Astrocyte (in vitro differentiated cells and primary cell): ENCODE data around the gene NPLOC4. TPM values are rescaled to one million over a fixed set of nuclear protein-coding genes. Genes with fewer than 3 reads are reported as not detected.

Experiments used
- DNase-seq: peaks from one replicate; pipeline ENCODE4 v3.0.0-alpha.2; 2010; ENCODE audit warnings: low read depth
- FAIRE-seq: peaks from 2 replicates; lab custom pipeline; 2011; peaks lifted over from hg19 to GRCh38; lab: Jason Lieb, UNC
- H2AFZ ChIP-seq: 2 replicates; pipeline ENCODE4 v1.6.0; 2012; ENCODE audit warnings: low read depth, low read length, inconsistent platforms
- H3K27ac ChIP-seq: 2 replicates; pipeline ENCODE4 v1.5.1; 2011; ENCODE audit warnings: low read depth, low read length, inconsistent platforms
- H3K27me3 ChIP-seq: 2 replicates; pipeline ENCODE4 v1.6.0; 2011; ENCODE audit warnings: low read length, inconsistent platforms; ENCODE audit not compliant: insufficient read depth
- H3K36me3 ChIP-seq: 2 replicates; pipeline ENCODE4 v1.5.1; 2011; ENCODE audit warnings: low read length, inconsistent platforms; ENCODE audit not compliant: insufficient read depth
- H3K4me1 ChIP-seq: 2 replicates; pipeline ENCODE4 v1.5.1; 2011; ENCODE audit warnings: low read length, inconsistent platforms; ENCODE audit not compliant: insufficient read depth
- H3K4me2 ChIP-seq: 2 replicates; pipeline ENCODE4 v1.6.0; 2012; ENCODE audit warnings: low read length, inconsistent platforms
- H3K4me3 ChIP-seq: 2 replicates; pipeline ENCODE4 v1.5.1; 2011; ENCODE audit warnings: low read depth, mild to moderate bottlenecking, low read length, inconsistent platforms; ENCODE audit not compliant: insufficient read depth
- H3K79me2 ChIP-seq: 2 replicates; pipeline ENCODE4 v1.6.0; 2012; ENCODE audit warnings: mild to moderate bottlenecking, low read length, inconsistent platforms; ENCODE audit not compliant: insufficient read depth
- H3K9ac ChIP-seq: 2 replicates; pipeline ENCODE4 v1.6.0; 2012; ENCODE audit warnings: mild to moderate bottlenecking, low read length, inconsistent platforms
- H3K9me3 ChIP-seq: 2 replicates; pipeline ENCODE4 v1.5.1; 2012; ENCODE audit warnings: low read depth, mild to moderate bottlenecking, low read length, inconsistent platforms; ENCODE audit not compliant: insufficient read depth
- H4K20me1 ChIP-seq: 2 replicates; pipeline ENCODE4 v1.6.0; 2012; ENCODE audit warnings: low read length, inconsistent platforms; ENCODE audit not compliant: insufficient read depth
- H3K27ac Mint-ChIP-seq: one replicate; pipeline ENCODE4 v1.8.0; 2021; ENCODE audit warnings: mild to moderate bottlenecking, mixed read lengths; ENCODE audit not compliant: unreplicated experiment
- H3K27me3 Mint-ChIP-seq: one replicate; pipeline ENCODE4 v1.8.0; 2021; ENCODE audit warnings: low read depth, mixed read lengths; ENCODE audit not compliant: unreplicated experiment
- H3K36me3 Mint-ChIP-seq: one replicate; pipeline ENCODE4 v1.8.0; 2021; ENCODE audit warnings: low read depth, mixed read lengths; ENCODE audit not compliant: unreplicated experiment
- H3K4me1 Mint-ChIP-seq: one replicate; pipeline ENCODE4 v1.8.0; 2021; ENCODE audit warnings: low read depth, mixed read lengths; ENCODE audit not compliant: unreplicated experiment
- H3K4me3 Mint-ChIP-seq: one replicate; pipeline ENCODE4 v1.8.0; 2021; ENCODE audit warnings: mild to moderate bottlenecking, moderate library complexity, mixed read lengths; ENCODE audit not compliant: unreplicated experiment
- H3K9me3 Mint-ChIP-seq: one replicate; pipeline ENCODE4 v1.8.0; 2021; ENCODE audit warnings: mild to moderate bottlenecking, mixed read lengths; ENCODE audit not compliant: unreplicated experiment
- CTCF ChIP-seq: IDR thresholded peaks from 2 replicates; pipeline ENCODE4 v1.5.1; 2011; ENCODE audit warnings: low read depth, mild to moderate bottlenecking, inconsistent platforms, low read length, moderate library complexity; ENCODE audit not compliant: insufficient read depth
- EZH2 ChIP-seq: IDR thresholded peaks from 2 replicates; pipeline ENCODE4 v1.6.1; 2012; ENCODE audit warnings: mild to moderate bottlenecking, low read length, inconsistent platforms; ENCODE audit not compliant: insufficient read depth
- total RNA-seq: library from RNA; stranded (reverse); gene quantifications from 2 replicates; pipeline ENCODE4 v1.2.1, GENCODE V29; 2021

Gene NPLOC4
- total RNA-seq, 1 donor from 2014 or later: 125 TPM

DNA sequence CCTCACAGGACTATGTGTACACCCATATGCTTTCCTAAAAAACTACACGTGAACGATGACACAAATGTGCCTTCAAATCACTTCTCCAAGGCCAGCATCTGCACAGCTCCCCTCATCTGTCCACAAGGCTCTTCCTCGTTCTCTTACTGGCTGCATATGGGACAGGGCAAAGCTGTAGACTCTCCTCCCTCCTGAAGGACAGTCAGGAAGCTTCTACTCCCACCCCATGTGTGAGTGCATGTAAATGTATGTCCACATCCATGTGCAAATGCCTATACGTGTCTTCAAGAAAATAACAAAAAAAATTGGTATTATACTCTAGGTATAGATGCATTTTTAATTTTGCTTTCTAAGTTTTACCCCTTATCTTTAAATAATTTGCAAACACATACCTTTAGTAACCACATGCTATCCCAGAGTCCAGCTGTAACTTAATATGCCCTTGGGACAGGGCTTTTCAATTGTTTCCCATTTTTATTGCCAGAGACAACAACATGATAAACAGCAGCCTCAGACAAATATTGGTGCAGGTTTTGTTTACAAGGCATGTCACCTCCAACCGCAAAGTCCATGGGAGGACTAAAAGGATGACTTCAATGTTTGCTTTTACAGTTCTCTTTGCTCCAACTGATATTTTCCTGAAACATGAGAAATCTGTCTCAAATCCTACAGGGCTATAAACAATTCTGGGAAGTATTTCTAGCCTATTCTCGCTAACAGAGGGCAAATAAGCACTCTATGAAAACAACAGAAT lies 53.1 kb downstream of the NPLOC4 start:
- peaks cover 36% of the 10 kb centered on the region for H4K20me1 ChIP-seq
- no peak overlapping the region for H2AFZ ChIP-seq
- H3K36me3 ChIP-seq: peaks cover 40% of the 10 kb centered on the region
- peak overlapping the region; percentile 29 for H3K4me3 Mint-ChIP-seq
- TF ChIP-seq EZH2: no peak
- TF ChIP-seq CTCF: no peak
- peaks cover 38% of the 10 kb centered on the region for H3K4me1 Mint-ChIP-seq
- H3K9me3 ChIP-seq: no peaks in the 10 kb centered on the region
- H3K9me3 Mint-ChIP-seq: no peaks in the 10 kb centered on the region
- DNase-seq (no peak), FAIRE-seq (no peak)
- peak overlapping the region; percentile 36 for H3K9ac ChIP-seq
- no peaks in the 10 kb centered on the region for H3K27me3 Mint-ChIP-seq
- peak overlapping the region; percentile 81 for H3K27ac Mint-ChIP-seq
- H3K4me2 ChIP-seq: no peak overlapping the region
- H3K27ac ChIP-seq: no peak overlapping the region
- H3K4me1 ChIP-seq: peaks cover 34% of the 10 kb centered on the region
- no peak overlapping the region for H3K4me3 ChIP-seq
- H3K36me3 Mint-ChIP-seq: peaks cover 42% of the 10 kb centered on the region
- peaks cover 28% of the 10 kb centered on the region for H3K79me2 ChIP-seq
- no peaks in the 10 kb centered on the region for H3K27me3 ChIP-seq

DNA sequence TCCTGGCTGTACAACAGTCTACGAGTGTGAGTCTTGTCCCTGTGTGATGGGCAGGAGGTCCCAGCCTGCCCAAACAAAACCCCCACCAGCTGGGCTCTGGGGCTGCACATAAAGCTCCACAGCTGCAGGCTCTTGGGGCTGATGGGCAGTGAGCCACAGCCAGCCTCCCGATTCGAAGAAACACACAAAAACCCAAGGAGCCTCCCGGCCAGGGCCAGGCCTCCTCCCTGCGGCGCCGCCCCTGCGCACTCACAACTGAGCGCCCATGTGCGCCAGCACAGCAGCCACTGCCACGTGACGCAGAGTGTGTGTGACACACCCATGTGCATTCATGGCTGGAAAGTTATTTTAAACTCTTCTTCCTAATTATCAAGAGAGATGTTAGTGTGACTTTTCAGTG lies 54.2 kb downstream of the NPLOC4 start:
- Histone ChIP-seq H3K9ac (peak overlapping the region; percentile 6), H4K20me1 (peaks cover 36% of the 10 kb centered on the region), H3K9me3 (no peaks in the 10 kb centered on the region), H3K4me2 (peak overlapping the region; percentile 58), H2AFZ (no peak overlapping the region), H3K27me3 (no peaks in the 10 kb centered on the region), H3K4me3 (no peak overlapping the region), H3K79me2 (peaks cover 36% of the 10 kb centered on the region), H3K4me1 (peaks cover 42% of the 10 kb centered on the region), H3K36me3 (peaks cover 31% of the 10 kb centered on the region), H3K27ac (peak overlapping the region; percentile 65)
- H3K27ac Mint-ChIP-seq: peak overlapping the region; percentile 94
- no peaks in the 10 kb centered on the region for H3K27me3 Mint-ChIP-seq
- peaks cover 42% of the 10 kb centered on the region for H3K36me3 Mint-ChIP-seq
- TF ChIP-seq EZH2 (no peak), CTCF (no peak)
- no peak for DNase-seq
- peaks cover 47% of the 10 kb centered on the region for H3K4me1 Mint-ChIP-seq
- peaks cover 2% of the 10 kb centered on the region for H3K9me3 Mint-ChIP-seq
- no peak overlapping the region for H3K4me3 Mint-ChIP-seq
- FAIRE-seq: no peak

DNA sequence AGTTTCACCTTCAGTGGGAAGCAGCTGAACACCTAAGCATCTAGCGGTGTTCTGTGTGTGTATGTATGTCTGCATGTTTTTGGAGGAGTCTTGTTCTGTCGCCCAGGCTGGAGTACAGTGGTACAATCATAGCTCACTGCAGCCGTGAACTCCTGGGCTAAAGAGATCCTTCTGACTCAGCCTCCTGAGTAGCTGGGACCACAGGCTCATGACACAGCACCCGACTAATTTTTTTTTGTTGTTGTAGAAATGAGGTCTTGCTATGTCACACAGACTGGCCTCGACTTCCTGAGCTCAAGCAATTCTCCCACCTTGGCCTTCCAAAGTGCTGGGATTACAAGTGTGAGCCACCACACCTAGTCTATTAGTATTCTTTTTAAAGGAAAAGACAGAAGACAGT lies 54.6 kb downstream of the NPLOC4 start:
- peak overlapping the region; percentile 23 for H3K4me3 Mint-ChIP-seq
- Histone ChIP-seq H3K4me1 (peaks cover 47% of the 10 kb centered on the region), H4K20me1 (peaks cover 36% of the 10 kb centered on the region), H3K4me3 (no peak overlapping the region), H3K9me3 (no peaks in the 10 kb centered on the region), H3K27ac (peak overlapping the region; percentile 65), H3K27me3 (no peaks in the 10 kb centered on the region), H3K36me3 (peaks cover 31% of the 10 kb centered on the region), H3K79me2 (peaks cover 36% of the 10 kb centered on the region), H2AFZ (no peak overlapping the region), H3K4me2 (peak overlapping the region; percentile 58), H3K9ac (peak overlapping the region; percentile 32)
- peak overlapping the region; percentile 94 for H3K27ac Mint-ChIP-seq
- no peaks in the 10 kb centered on the region for H3K27me3 Mint-ChIP-seq
- DNase-seq: peak; percentile 73
- peaks cover 2% of the 10 kb centered on the region for H3K9me3 Mint-ChIP-seq
- FAIRE-seq: no peak
- peaks cover 45% of the 10 kb centered on the region for H3K36me3 Mint-ChIP-seq
- no peak for TF ChIP-seq EZH2
- no peak for TF ChIP-seq CTCF
- H3K4me1 Mint-ChIP-seq: peaks cover 51% of the 10 kb centered on the region
